Measurements from ENCODE around the gene ATP2C2. TPM values are rescaled to one million over a fixed set of nuclear protein-coding genes. Genes with fewer than 3 reads are reported as not detected.

ATP2C2 gene
- total and polyA plus RNA-seq, 2 experiments from 2014 or later, result 2.1 TPM

DNA sequence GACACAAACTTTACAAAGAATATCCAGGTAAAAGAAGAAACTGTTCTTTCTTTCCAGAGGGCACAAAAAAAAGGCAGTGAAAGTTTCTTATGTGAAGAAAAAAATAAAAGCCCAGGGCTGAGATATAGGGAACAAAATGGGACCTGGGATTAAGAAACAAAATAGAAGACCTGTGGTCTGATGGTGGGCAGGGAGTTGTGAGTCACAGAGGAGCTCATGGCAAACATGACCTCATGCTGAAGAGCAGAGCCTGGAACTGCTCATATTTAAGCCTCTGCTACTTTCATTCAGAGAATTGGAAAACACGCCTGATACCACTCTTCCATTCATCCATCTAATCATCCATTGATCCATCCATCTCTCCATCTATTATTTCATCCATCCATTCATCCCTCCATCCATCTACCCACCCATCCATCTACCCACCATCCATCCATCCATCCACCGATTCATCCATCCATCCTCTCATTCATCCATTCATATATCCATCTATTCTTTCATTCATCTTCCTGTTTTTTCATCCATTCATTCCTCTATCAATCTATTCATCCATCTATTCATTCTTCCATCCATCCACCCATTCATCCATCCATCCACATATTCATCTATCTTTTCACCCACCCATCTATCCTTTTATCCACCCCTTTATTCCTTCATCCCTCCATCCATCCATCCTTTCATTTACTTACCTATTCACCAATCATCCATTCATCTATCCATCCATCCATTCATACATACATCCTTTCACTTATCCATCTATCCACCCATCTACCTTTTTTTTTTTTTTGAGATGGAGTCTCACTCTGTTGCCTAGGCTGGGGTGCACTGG is 43.7 kb upstream of the ATP2C2 start (continued):
- no peak for TF ChIP-seq ZNF462 (CRISPR knock-in tag; IDR thresholded peaks at IDR 0.05)

- Histone ChIP-seq H3K36me3 (ENCODE audit: insufficient read depth) (no peaks in the 10 kb centered on the region), H2AFZ (no peak overlapping the region), H3F3A (replicated peaks; ENCODE audit: low read depth) (no peaks in the 10 kb centered on the region), H3K4me1 (ENCODE audit: insufficient read depth) (no peaks in the 10 kb centered on the region), H3K4me2 (no peak overlapping the region), H3K27ac (ENCODE audit: low read depth) (no peak overlapping the region), H4K20me1 (replicated peaks; ENCODE audit: insufficient read depth) (no peaks in the 10 kb centered on the region), H3K9me2 (ENCODE audit: insufficient read depth) (no peaks in the 10 kb centered on the region), H3K27me3 (ENCODE audit: insufficient read depth) (no peaks in the 10 kb centered on the region), H3K4me3 (no peak overlapping the region), H3K79me2 (replicated peaks; ENCODE audit: insufficient read depth) (no peaks in the 10 kb centered on the region)
- no peak overlapping the region for H3K4me3 Mint-ChIP-seq
- no peak overlapping the region for H3K27ac Mint-ChIP-seq
- H3K27me3 Mint-ChIP-seq (ENCODE audit: insufficient read depth, low read depth, poor library complexity), result peaks cover 2% of the 10 kb centered on the region
- H3K9me3 Mint-ChIP-seq, result no peaks in the 10 kb centered on the region
- ATAC-seq, result no peak
- no peak for DNase-seq (ENCODE audit: low spot score)
- peaks cover 6% of the 10 kb centered on the region; the same call in 2 of the 3 replicates for H3K4me1 Mint-ChIP-seq
- no peaks in the 10 kb centered on the region for H3K36me3 Mint-ChIP-seq (ENCODE audit: low read depth)
- no peak for TF ChIP-seq ZNF331 (CRISPR knock-in tag; IDR thresholded peaks at IDR 0.05; ENCODE audit: low read depth)
- TF ChIP-seq JUNB (IDR thresholded peaks at IDR 0.05; ENCODE audit: unreplicated experiment), result no peak
- no peak for TF ChIP-seq ZNF462 (CRISPR knock-in tag; IDR thresholded peaks at IDR 0.05)
- no peak for TF ChIP-seq EZH2 (IDR thresholded peaks at IDR 0.05; ENCODE audit: low read depth, unreplicated experiment)
- TF ChIP-seq STAT1 (IDR thresholded peaks at IDR 0.05; ENCODE audit: unreplicated experiment), result no peak
- no peak for TF ChIP-seq ZNF114 (CRISPR knock-in tag; IDR thresholded peaks at IDR 0.05)
- TF ChIP-seq NANOG (IDR thresholded peaks at IDR 0.05; ENCODE audit: borderline replicate concordance), result no peak
- TF ChIP-seq EZH2phosphoT487 (IDR thresholded peaks at IDR 0.05; ENCODE audit: unreplicated experiment), result no peak
Observed at GRCh38 chr16:84326545-84326944, 41.8 kb upstream of the ATP2C2 start.
